Chondrocyte (in vitro differentiated cells): ENCODE results near the gene RPS6KC1. TPM values are rescaled to one million over a fixed set of nuclear protein-coding genes. Genes with fewer than 3 reads are reported as not detected.

Experiments used
- DNase-seq: peaks from one replicate; pipeline ENCODE4 v3.0.0; 2021; ENCODE audit warnings: mixed read lengths, low spot score
- H3K27ac Mint-ChIP-seq: one replicate; pipeline ENCODE4 v1.8.0; 2021; ENCODE audit warnings: mild to moderate bottlenecking, moderate library complexity, mixed read lengths; ENCODE audit not compliant: unreplicated experiment
- H3K27me3 Mint-ChIP-seq: 2 replicates; pipeline ENCODE4 v1.8.0; 2021; ENCODE audit warnings: low read depth, mixed read lengths
- H3K36me3 Mint-ChIP-seq: 2 replicates; pipeline ENCODE4 v1.8.0; 2021; ENCODE audit warnings: low read depth, mixed read lengths
- H3K4me1 Mint-ChIP-seq: 2 replicates; pipeline ENCODE4 v1.8.0; 2021; ENCODE audit warnings: low read depth, mild to moderate bottlenecking, mixed read lengths
- H3K4me3 Mint-ChIP-seq: one replicate; pipeline ENCODE4 v1.8.0; 2021; ENCODE audit warnings: mild to moderate bottlenecking, moderate library complexity, mixed read lengths; ENCODE audit not compliant: unreplicated experiment
- H3K9me3 Mint-ChIP-seq: 2 replicates; pipeline ENCODE4 v1.8.0; 2021; ENCODE audit warnings: low read depth, mixed read lengths
- total RNA-seq: library from RNA; stranded (reverse); gene quantifications from 3 replicates; pipeline ENCODE4 v1.2.1, GENCODE V29; 2021
- TF ChIP-seq, protein P1 (sequence below): fragments of 200-600 bp; sonication (generic); IDR thresholded peaks from 2 replicates; pipeline ENCODE4 v1.5.0; 2021; ENCODE audit warnings: antibody characterized with exemption, mild to moderate bottlenecking, moderate library complexity

The RPS6KC1 gene
- total RNA-seq, 1 donor from 2014 or later = 22.1 TPM

DNA sequence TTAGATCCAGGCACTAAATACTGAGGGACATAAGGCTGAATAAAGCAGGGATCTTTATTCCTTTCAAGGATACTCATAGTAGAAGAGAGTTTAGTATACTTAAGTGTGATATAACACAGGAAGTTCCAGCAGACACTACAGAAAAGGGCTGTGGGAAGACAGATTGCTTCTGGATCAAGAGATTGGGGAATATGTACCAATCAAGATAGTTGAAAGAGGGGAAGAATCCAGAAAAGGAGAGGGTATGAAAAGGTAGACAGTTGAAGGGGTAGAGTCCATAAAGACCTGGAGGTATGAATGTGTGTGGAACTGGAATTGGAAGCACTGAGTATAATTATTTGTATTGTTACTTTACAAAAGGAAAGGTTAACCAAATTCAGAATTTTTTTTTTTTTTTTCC, 2.4 kb downstream of the RPS6KC1 start:
- H3K27ac Mint-ChIP-seq = peak overlapping the region; percentile 43
- H3K4me1 Mint-ChIP-seq = peaks cover 39% of the 10 kb centered on the region
- TF ChIP-seq, protein P1, sequence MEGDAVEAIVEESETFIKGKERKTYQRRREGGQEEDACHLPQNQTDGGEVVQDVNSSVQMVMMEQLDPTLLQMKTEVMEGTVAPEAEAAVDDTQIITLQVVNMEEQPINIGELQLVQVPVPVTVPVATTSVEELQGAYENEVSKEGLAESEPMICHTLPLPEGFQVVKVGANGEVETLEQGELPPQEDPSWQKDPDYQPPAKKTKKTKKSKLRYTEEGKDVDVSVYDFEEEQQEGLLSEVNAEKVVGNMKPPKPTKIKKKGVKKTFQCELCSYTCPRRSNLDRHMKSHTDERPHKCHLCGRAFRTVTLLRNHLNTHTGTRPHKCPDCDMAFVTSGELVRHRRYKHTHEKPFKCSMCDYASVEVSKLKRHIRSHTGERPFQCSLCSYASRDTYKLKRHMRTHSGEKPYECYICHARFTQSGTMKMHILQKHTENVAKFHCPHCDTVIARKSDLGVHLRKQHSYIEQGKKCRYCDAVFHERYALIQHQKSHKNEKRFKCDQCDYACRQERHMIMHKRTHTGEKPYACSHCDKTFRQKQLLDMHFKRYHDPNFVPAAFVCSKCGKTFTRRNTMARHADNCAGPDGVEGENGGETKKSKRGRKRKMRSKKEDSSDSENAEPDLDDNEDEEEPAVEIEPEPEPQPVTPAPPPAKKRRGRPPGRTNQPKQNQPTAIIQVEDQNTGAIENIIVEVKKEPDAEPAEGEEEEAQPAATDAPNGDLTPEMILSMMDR = no peak
- peaks cover 5% of the 10 kb centered on the region for H3K36me3 Mint-ChIP-seq
- DNase-seq = no peak
- no peak overlapping the region for H3K4me3 Mint-ChIP-seq
- H3K27me3 Mint-ChIP-seq = no peaks in the 10 kb centered on the region
- H3K9me3 Mint-ChIP-seq = peaks cover 9% of the 10 kb centered on the region

DNA sequence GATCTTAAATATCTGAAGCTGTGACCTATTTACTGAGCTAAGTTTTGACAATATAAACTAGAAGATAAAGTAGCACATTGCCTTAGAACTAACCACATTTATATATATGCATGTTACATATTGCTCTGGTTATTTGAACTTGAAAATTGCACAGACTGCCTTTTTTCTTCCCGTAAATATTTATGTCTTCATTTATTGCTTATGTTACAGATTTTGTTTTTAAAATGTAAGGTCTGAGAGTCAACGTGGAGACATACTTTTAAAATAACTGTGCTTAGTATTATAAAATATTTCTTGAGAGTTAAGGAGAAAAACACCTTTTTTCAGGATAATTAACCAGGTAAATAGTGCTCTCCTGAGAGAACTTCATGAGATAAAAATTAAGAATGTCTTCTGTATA, 3.1 kb downstream of the RPS6KC1 start:
- TF ChIP-seq, protein P1 = no peak
- Mint-ChIP-seq H3K27me3 (no peaks in the 10 kb centered on the region), H3K9me3 (peaks cover 11% of the 10 kb centered on the region), H3K27ac (no peak overlapping the region), H3K4me3 (no peak overlapping the region), H3K4me1 (peaks cover 39% of the 10 kb centered on the region), H3K36me3 (peaks cover 3% of the 10 kb centered on the region)
- no peak for DNase-seq

DNA sequence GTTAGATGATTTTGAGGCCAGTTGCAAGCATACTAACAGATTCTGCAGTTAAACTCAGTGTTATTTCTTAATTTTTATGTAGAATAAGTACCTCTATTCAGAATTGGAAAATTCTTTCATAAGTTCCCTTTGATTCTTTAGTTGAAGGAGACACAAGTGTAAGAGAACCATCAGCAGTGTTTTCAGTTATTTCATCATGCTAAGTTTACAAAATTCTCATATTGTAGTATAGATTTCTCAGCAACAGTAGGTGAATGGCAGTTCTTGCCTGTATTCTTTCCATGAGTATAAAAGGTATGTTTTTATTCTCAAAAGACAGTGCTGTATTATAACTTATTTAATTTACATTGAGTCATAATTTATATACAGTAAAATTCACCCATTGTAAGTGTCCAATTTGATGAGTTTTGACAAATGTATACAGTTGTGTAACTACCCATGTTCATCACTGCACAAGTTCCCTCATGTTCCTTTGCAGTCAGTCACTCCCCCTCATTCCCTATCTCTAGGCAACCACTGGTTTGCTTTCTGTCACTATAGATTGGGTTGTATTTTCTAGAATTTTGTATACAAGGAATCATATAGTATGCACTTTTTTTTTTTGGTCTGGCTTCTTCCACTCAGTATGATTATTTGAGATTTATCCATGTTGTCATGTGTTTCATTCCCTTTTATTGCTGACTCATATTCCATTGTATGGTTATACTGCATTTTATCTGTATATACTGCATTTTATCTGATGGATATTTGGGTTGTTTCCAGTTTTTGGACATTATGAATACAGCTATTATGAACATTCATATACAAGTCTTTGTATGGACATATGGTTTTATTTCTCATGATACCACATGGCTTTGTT, 3.9 kb downstream of the RPS6KC1 start:
- TF ChIP-seq, protein P1 = no peak
- peaks cover 39% of the 10 kb centered on the region for H3K4me1 Mint-ChIP-seq
- H3K9me3 Mint-ChIP-seq = peaks cover 12% of the 10 kb centered on the region
- H3K4me3 Mint-ChIP-seq = no peak overlapping the region
- no peaks in the 10 kb centered on the region for H3K27me3 Mint-ChIP-seq
- DNase-seq = no peak
- H3K27ac Mint-ChIP-seq = no peak overlapping the region
- peaks cover 5% of the 10 kb centered on the region for H3K36me3 Mint-ChIP-seq

DNA sequence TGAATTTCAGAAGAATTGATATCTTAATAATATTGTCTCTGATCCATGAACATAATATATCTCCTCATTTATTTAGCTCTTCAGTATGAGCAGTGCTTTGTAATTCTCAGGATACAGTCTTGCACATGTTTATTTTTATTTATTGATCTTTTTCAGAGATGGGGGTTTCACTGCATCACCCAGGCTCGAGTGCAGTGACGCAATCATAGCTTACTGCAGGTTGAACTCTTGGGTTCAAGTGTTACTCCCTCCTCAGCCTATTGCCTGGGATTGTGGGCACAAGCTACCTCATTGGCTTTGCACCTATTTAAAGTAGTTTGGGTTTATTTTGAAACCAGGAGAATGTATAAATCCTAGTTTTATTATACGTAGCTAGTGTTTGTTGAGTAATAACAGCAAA, 4.7 kb downstream of the RPS6KC1 start:
- DNase-seq = no peak
- TF ChIP-seq, protein P1 = no peak
- Mint-ChIP-seq H3K27ac (no peak overlapping the region), H3K4me3 (no peak overlapping the region), H3K9me3 (peaks cover 4% of the 10 kb centered on the region), H3K36me3 (peaks cover 3% of the 10 kb centered on the region), H3K4me1 (peaks cover 32% of the 10 kb centered on the region), H3K27me3 (no peaks in the 10 kb centered on the region)

DNA sequence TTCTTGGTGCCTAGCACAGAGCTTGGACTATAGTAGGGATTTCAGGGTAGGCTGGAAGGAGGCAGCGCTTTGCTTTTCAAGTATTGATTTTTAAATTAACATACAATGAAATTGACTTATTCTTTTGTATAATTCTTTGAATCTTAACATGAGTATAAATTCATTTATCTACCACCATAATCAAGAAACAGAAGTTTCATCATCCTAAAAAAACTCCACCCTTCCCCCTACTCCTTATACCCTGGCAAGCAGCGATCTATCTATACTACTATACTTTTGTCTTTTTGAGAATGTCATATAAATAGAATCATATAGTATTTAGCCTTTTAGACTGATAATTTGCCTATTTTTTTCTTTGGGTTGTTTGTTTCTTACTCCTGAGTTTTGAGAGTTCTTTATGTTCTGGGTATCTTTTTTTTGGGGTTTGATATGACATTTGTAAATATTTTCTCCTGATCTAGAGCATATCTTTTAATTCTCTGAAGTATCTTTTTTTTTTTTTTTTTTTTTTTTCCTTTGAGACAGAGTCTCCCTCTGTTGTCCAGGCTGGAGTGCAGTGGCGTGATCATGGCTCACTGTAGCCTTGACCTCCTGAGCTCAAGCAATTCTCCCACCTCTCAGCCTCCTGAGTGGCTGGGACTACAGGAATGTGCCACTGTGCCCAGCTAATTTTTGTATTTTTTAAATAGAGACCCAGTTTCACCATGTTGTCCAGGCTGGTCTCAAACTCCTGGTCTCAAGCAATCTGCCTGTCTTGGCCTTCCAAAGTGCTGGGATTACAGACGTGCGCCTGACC, 6.4 kb downstream of the RPS6KC1 start:
- no peak overlapping the region for H3K27ac Mint-ChIP-seq
- DNase-seq = no peak
- peaks cover 22% of the 10 kb centered on the region for H3K4me1 Mint-ChIP-seq
- TF ChIP-seq, protein P1 = no peak
- H3K4me3 Mint-ChIP-seq = no peak overlapping the region
- no peaks in the 10 kb centered on the region for H3K27me3 Mint-ChIP-seq
- peaks cover 3% of the 10 kb centered on the region for H3K9me3 Mint-ChIP-seq
- H3K36me3 Mint-ChIP-seq = peaks cover 3% of the 10 kb centered on the region
